DND-41 (cell line): Measurements from ENCODE around the gene FOXP1.

Experiments used
- CTCF ChIP-seq: IDR thresholded peaks from 2 replicates; pipeline ENCODE4 v1.5.1; 2012; ENCODE audit warnings: borderline replicate concordance, low read length, moderate library complexity, mild to moderate bottlenecking; ENCODE audit not compliant: poor library complexity, severe bottlenecking; ENCODE audit errors: extremely low read depth
- EZH2 ChIP-seq: IDR thresholded peaks from 3 replicates; pipeline ENCODE4 v1.6.1; 2012; ENCODE audit warnings: borderline replicate concordance, low read depth, mild to moderate bottlenecking, moderate library complexity, low read length, inconsistent platforms; ENCODE audit not compliant: severe bottlenecking

GRCh38 chr3:71560665-71561064 is 22.9 kb downstream of the FOXP1 start:
- TF ChIP-seq CTCF (no peak), EZH2 (no peak)
